GM12878 (cell line): ENCODE measurements around the gene NOP10. TPM values are rescaled to one million over a fixed set of nuclear protein-coding genes. Genes with fewer than 3 reads are reported as not detected.

Experiments used
- ATF3 ChIP-seq: IDR thresholded peaks from 2 replicates; pipeline ENCODE4 v1.6.1; 2011; ENCODE audit warnings: low read depth, mild to moderate bottlenecking, low read length, moderate library complexity, borderline replicate concordance; ENCODE audit errors: extremely low read depth
- BCL11A ChIP-seq: IDR thresholded peaks from 2 replicates; pipeline ENCODE4 v1.6.1; 2011; ENCODE audit warnings: low read depth, low read length
- BCLAF1 ChIP-seq: fragments of 450-650 bp; IDR thresholded peaks from 2 replicates; pipeline ENCODE4 v1.6.1; 2017; ENCODE audit warnings: antibody characterized with exemption, mild to moderate bottlenecking, moderate library complexity
- CEBPB ChIP-seq, 2 experiments: fragments of 150-350 bp in 1 of 2; IDR thresholded peaks; 2 replicates each; pipeline ENCODE4 v1.6.1; 2012 to 2014; ENCODE audit warnings: low read depth in 2 of 2, low read length in 2 of 2, borderline replicate concordance in 1 of 2, inconsistent platforms in 1 of 2
- FOXK2 ChIP-seq: fragments of 450-650 bp; IDR thresholded peaks from 2 replicates; pipeline ENCODE4 v1.6.1; 2017; ENCODE audit warnings: mild to moderate bottlenecking, moderate library complexity
- HDGF ChIP-seq: fragments of 450-650 bp; IDR thresholded peaks from 2 replicates; pipeline ENCODE4 v1.6.1; 2016; ENCODE audit warnings: antibody characterized with exemption
- NFXL1 ChIP-seq: fragments of 450-650 bp; IDR thresholded peaks from 2 replicates; pipeline ENCODE4 v1.6.1; 2017; ENCODE audit warnings: antibody characterized with exemption, mild to moderate bottlenecking, borderline replicate concordance
- PRDM15 ChIP-seq: fragments of 450-650 bp; formaldehyde crosslinking; IDR thresholded peaks from 2 replicates; pipeline ENCODE4 v1.4.0; 2020; ENCODE audit warnings: mild to moderate bottlenecking, moderate library complexity
- RAD21 ChIP-seq: IDR thresholded peaks from 2 replicates; pipeline ENCODE4 v1.6.1; 2011; ENCODE audit warnings: mild to moderate bottlenecking, low read depth, low read length, moderate library complexity; ENCODE audit not compliant: insufficient read depth
- SUPT20H ChIP-seq: IDR thresholded peaks from 2 replicates; pipeline ENCODE4 v1.6.1; 2011; ENCODE audit warnings: low read depth, mild to moderate bottlenecking, low read length, moderate library complexity, borderline replicate concordance; ENCODE audit not compliant: control insufficient read depth
- ZBED1 ChIP-seq: IDR thresholded peaks from 2 replicates; pipeline ENCODE4 v1.6.1; 2016; ENCODE audit warnings: borderline replicate concordance
- ZBTB33 ChIP-seq: fragments of 450-650 bp; IDR thresholded peaks from 2 replicates; pipeline ENCODE4 v1.6.1; 2017; ENCODE audit warnings: mild to moderate bottlenecking
- ZNF207 ChIP-seq: fragments of 450-650 bp; IDR thresholded peaks from 2 replicates; pipeline ENCODE4 v1.6.1; 2014; ENCODE audit warnings: antibody characterized with exemption, mild to moderate bottlenecking, borderline replicate concordance
- ZNF687 ChIP-seq: fragments of 450-650 bp; IDR thresholded peaks from 2 replicates; pipeline ENCODE4 v1.6.1; 2017; ENCODE audit warnings: mild to moderate bottlenecking, moderate library complexity
- polyA plus RNA-seq, 11 experiments: library from polyadenylated mRNA; depleted of rRNA in 4 of 11; unstranded in 6 of 11; stranded (reverse) in 5 of 11; fragments of >200 nt; fragmentation: Nextera tagmentation in 4 of 11; fragmentation: Illumina TruSeq in 1 of 11; extraction: Ambion mirVana in 4 of 11; extraction: Trizol in 1 of 11; gene quantifications; 1 replicate in 1 of 11; 2 replicates in 10 of 11; pipeline versions ENCODE4 v1.2.1 to v1.2.3, GENCODE V29; 2011 to 2016; ENCODE audit warnings: inconsistent platforms in 2 of 11, missing spikeins in 2 of 11, low read depth in 1 of 11
- total RNA-seq, 4 experiments: library from RNA; depleted of rRNA in 3 of 4; stranded (reverse); fragments of >200 nt in 3 of 4; fragmentation: Illumina TruSeq in 1 of 4; extraction: Trizol in 1 of 4; gene quantifications; 2 replicates each; pipeline versions ENCODE4 v1.2.1 to v1.2.3, GENCODE V29; 2013 to 2021

The NOP10 gene
- total and polyA plus RNA-seq, 10 of the 15 experiments (the other 5 are each of a cell fraction or from before 2014, with no cell fraction given): 225 to 1,778 (median 537) TPM

- no peak for TF ChIP-seq BCLAF1
- TF ChIP-seq BCL11A: no peak
- TF ChIP-seq CEBPB (IDR thresholded peaks at IDR 0.05; ENCODE audit: borderline replicate concordance in 1 of 2, low read depth in 2 of 2, low read length in 2 of 2): no peak
- TF ChIP-seq HDGF: no peak
- no peak for TF ChIP-seq FOXK2
- TF ChIP-seq RAD21: no peak
- TF ChIP-seq ZBTB33: no peak
- TF ChIP-seq NFXL1: no peak
- TF ChIP-seq SUPT20H: no peak
- no peak for TF ChIP-seq ATF3
- TF ChIP-seq ZNF687: no peak
- peak; percentile 42; the same call in 1 of the 2 replicates for TF ChIP-seq ZBED1
- TF ChIP-seq PRDM15 (CRISPR knock-in tag): no peak
- no peak for TF ChIP-seq ZNF207
Measured at GRCh38 chr15:34370129-34370528, 27.2 kb upstream of the NOP10 start (continued).
